ENCODE data around the gene RAD51B.

GRCh38 chr14:68580096-68580645, 760.6 kb downstream of the RAD51B start:
- TF ChIP-seq TSC22D4 (tag; IDR thresholded peaks at IDR 0.05) (no peak), REST (IDR thresholded peaks at IDR 0.05; ENCODE audit: borderline replicate concordance) (no peak), REST (CRISPR knock-in tag; IDR thresholded peaks at IDR 0.05; ENCODE audit: low read depth) (no peak), CTCF (IDR thresholded peaks at IDR 0.05 in 2 of 3, conservative IDR thresholded peaks at IDR 0.05 in 1 of 3; ENCODE audit: insufficient read depth in 2 of 3, low read depth in 1 of 3, low read length in 3 of 3) (no peak), TOE1 (IDR thresholded peaks at IDR 0.05; ENCODE audit: borderline replicate concordance) (no peak), TOE1 (CRISPR knock-in tag; IDR thresholded peaks at IDR 0.05; ENCODE audit: borderline replicate concordance, low read depth) (no peak), XRCC3 (IDR thresholded peaks at IDR 0.05) (no peak), ADNP (tag; IDR thresholded peaks at IDR 0.05) (no peak), MTF1 (CRISPR knock-in tag; IDR thresholded peaks at IDR 0.05; ENCODE audit: borderline replicate concordance) (no peak), ZNF41 (CRISPR knock-in tag; conservative IDR thresholded peaks at IDR 0.05) (no peak)

All from K562 (cell line).